NCI-H524 (cell line): ENCODE data around the gene BIRC6.
"Not testable (repeated sequence)": the region's sequence is repeated elsewhere in the genome, so short reads cannot be mapped to it uniquely, and the experiment has no call there.

Experiments used
- DNase-seq, 2 experiments: peaks; one replicate each; lab custom pipeline; 2025; lab: John Stamatoyannopoulos, UW

BIRC6 gene

DNA sequence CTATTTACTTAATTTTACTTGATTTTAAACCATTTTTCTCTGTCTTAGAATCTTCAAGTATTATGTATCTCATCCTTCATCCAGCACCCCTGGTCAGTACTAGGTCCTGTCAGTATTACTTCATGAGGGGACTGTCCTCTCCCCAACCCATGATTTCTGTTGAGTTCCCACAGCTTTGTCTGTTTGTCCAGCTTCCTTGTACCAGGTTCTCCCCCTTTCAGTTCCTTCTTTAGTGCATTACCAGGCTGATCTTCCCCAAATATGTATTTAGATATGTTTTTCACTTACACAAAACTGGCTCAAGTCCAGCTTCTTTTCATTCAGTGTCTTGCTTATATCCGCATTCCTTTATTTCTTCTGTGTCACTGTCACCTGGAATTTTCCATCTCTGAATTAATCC, 257.3 kb downstream of the BIRC6 start:
- DNase-seq, result no peak

DNA sequence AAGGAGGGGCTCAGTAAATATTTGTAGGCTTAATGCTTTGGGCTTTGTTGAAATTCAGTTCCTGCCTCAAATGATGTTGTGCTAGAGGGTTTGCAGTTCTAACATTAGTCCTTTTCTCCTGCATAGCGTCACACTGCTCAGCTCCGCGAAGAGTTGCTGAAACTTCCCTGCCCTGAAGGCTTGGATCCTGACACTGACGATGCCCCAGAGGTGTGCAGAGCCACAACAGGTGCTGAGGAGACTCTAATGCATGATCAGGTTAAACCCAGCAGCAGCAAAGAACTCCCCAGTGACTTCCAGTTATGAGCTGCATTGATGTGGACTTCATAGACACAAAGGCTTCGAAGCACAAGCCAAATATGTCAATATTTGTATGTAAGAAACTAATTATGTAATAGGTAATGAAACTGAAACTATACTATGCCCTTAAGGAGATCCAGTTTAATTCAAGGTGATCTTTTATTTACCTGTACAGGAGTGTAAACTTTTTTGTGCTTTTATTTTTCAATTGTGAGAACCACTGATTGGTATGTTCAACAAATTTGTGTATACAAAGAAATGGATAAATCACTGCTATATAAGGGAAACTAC, 260.9 kb downstream of the BIRC6 start:
- no peak for DNase-seq

DNA sequence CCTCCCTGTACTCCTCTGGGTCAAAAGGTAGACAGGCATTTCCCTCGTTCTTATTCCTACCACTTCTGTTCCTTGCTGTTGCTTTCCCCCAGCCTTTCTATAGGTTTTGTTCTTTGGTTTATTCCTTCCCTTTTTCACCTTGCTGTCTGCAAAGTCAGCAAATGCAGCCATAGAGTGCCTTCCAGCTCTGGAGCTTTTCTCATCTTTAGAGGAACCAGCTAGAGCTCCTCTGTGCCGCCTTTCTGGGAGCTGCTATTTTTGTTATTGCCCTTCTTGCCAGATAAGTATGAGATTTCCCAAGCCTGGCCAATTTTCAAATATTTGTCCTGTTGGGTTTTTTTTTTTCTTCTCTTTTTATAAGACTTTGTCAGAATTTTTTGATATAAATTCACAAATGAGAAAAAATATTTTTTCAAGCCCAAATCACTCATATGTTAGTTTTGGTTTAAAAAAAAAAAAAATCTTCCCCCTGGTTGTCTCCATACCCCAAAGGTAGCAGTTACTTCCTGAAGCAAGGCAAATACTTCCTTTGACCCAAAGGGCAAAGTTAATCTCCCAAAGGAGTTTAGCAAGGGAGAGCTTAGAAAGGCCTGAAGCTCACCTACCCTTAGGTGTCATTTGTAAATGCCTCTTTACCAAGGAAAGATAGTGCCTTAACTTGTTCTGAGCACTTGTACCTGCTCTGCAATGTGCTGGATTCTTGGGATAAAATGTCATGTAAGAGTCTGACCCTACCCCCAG, 265.9 kb downstream of the BIRC6 start:
- no peak for DNase-seq

DNA sequence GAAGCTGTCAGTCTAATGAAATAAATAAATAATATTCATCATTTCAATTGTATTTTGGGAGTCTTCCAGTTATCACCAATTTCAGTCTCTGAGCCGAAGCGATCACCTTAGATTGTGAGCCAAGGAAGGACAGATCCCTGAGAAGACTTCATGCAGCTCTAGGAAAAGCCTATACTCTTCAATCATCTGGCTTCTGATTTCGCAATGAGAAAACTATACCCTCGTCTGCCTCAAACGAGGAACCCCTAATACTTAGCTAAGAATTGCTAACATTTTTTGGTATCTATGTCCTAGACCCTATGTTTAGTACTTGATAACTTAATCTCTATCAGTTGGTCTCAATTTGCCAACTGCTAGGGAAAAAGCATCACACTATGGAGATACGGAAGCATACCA, 266.5 kb downstream of the BIRC6 start:
- DNase-seq, result no peak

DNA sequence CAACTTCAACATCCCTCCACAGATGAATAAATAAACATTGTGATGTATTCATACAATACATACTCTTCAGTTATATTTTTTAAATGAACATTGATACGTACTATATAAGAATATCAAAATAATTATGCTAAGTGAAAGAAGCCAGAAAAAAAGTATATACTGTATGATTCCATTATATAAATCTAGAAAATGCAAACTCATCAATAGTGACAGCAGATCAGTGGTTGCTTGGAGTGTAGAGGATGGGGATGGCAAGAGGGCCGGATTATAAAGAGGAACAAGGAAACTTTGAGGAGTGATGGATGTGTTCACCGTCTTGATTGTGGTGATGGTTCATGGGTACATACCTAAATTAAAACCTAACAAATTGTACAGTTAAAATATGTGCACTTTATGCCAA, 268.0 kb downstream of the BIRC6 start:
- no peak for DNase-seq

DNA sequence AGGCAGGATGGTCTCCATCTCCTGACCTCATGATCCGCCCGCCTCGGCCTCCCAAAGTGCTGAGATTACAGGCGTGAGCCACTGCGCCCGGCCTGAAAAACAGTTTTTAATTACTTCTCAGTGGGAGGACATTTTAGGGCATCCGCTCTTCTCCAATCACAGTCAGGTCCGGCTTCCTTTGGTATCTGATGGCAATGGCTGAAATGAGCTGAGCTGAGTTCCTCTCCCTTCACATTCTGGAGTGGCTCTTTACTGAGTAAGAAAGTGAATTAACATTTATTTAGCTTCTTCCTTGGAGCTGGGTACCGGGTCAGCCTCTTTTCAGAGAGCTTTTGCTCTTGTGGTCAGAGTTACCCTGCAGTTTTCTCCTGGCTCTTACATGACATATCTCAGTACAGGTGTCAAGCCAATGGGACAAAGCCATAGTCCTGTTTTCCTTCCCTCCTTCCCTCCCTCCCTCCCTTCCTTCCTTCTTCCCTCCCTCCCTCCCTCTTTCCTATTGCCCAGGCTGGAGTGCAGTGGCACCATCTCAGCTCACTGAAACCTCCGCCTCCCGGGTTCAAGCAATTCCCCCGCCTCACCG, 269.9 kb downstream of the BIRC6 start:
- no peak for DNase-seq

DNA sequence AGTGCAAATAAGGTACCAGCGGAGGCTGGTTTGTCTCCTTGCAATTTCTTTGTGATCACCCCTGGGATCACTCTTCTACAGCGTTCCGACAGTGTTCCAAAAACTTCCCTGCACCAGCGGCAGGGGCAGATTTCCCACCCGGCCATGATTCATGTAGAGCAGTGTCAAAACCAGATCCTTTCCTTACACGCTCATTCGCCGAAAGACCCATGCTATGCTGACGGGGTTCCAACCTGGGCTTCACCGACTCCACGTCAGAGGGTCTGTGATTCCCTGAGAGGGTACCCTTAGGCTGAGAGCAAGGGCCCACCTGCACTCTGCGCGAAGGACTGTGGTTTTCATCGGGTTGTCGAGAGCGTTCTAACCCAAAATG, 270.6 kb downstream of the BIRC6 start:
- no peak for DNase-seq

DNA sequence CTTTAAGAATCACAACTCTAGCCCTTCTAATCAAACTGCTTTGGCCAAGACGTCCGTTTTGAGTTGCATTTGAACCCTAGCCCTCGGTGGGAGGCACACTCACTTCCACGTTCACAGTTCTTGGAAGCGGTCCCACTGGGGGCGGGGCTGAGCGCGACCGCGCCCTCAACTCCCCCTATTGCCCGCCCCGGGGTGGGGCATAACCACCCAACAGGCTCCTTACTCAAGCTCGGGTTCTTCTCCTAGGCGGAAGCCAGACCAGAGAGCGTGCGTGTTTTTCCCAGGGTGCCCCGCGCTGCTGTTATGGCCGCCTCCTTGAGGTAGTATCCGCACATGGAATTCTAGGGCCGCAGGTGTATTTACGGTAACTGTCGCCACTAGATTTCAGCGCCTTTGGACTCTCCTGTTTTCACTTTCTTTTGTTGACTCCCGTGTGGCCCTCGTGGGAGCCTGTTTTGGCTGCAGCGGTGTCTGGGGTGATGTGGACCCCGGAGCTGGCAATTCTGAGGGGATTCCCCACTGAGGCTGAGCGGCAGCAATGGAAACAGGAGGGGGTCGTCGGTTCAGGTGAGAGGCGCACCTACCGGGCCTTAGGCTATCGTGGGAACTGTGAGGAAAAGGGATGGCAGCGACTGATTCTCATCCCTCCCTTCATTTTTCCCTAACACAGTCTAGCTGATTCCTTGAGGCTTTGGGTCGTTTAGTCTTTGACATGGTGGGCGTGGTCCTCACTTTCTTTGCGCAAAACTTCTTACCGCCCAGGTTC, 271.2 kb downstream of the BIRC6 start, which contains the start of gene TTC27:
Gene TTC27, plus strand, starts transcription at position 237 of the 766 bp plus-strand sequence. Its CDS starts 243 bp downstream, at position 480.
- peak; percentile 91 to 93 for DNase-seq

DNA sequence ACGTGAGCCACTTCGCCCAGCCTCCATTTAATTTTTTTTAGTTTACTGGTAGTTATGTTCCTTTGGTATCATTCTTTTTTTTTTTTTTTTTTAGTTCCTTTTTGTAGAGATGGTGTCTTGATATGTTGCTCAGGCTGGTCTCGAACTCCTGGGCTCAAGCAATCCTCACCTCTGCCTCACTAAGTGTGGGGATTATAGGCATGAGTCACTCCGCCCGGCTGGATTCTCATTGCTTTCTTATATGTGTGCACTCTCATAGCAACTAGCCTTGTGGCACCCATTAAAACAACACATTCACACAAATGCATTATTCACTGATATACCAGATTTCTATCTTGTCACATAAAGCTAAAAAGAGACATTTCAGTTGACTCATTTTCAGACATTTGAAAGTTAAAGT, 275.3 kb downstream of the BIRC6 start:
- no peak for DNase-seq

DNA sequence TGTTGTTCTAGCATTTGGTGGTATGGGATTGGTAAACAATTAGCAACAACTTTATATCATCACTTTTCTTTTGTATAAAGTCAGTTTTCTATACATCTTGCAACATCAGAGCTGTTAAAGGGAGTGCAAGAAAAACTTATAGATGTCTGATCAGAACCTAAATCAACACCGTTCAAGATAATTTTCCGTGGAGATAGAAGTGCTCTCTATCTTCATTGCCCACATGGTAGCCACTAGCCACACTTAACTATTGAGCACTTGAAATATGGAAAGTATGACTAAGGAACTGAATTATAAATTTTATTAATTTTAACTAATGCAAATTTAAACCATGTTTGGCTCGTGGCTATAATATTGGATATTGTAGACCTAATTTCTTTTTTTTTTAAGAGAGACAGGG, 276.2 kb downstream of the BIRC6 start:
- no peak for DNase-seq

DNA sequence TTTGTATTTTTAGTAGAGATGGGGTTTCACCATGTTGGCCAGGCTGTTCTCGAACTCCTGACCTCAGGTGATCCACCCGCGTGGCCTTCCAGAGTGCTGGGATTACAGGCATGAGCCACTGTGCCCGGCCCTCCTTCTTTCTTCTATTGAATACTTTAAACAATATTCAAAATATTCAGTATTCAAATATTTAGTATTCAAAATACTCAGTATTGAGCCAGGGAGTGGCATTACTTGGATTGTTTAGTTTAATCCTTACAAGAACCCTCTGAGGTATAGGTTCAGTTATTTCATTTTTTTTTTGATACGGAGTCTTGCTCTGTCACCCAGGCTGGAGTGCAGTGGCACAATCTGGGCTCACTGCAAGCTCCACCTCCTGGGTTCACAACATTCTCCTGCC, 281.7 kb downstream of the BIRC6 start:
- not testable (repeated sequence) for DNase-seq

DNA sequence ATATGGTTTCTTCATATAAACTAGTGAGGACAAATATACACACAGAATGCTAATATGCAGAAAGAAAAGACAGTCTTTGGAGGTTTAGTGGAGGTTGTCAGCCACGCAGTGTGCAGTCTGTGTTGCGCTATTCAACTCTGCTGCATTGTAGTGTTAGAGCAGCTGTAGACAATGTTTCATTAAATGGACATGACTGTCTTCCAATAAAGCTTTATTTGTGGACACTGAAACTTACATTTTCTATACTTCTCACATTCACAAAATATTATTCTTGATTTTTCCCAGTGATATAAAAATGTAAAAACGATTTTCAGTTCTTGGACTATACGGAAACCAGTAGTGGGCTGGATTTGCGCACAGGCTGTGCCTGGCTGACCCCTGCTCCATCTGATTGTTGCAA, 284.4 kb downstream of the BIRC6 start:
- no peak for DNase-seq

DNA sequence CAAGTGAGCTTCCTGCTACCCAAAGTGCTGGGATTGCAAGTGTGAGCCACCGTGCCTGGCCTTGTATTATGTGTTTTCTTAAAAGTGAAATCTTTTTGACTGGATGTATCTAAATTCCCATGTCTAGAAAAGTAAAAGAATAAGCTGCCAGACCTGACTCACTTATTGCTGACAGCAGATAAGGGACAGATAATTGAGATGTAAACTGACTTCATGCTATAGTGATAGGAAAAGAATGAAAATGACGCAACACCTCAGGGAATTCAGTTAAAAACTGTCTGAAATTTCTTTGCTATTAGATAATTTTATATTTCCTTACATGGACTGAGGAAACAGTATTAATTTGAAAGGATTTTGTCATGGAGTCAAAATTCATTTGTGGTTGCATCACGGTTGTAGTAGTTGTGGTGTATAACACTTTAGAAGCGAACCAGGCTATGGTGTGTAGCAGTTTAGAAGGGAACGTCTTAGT, 290.4 kb downstream of the BIRC6 start:
- no peak for DNase-seq

DNA sequence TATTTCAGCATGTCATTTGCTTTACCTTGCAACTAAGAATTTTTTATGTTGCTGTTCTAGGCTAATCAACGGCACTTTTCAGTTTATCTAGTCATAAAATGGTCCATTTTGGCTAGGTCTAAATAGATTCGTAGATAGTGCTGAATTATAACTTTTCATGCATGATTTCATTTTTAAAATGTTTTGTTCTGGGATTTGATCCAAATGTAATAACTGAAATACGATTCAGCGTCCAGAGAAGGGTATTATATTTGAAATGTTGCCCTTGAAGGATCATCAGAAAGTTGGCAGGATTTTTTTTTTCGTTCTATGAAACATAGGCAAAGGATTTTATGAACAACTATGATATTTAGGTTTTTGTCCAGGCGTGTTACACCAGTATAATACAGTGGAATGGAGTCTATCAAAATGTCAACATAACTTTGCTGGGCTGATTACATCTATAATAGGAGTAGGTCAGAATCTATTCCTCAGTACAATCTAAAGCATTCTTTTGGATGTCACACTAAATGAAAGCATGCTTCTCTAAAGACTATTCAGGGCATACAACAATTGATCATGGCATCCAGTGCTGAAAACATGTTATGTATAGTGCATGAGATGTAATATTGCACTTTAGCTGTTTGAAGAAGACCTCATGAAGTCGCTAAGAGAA, 295.9 kb downstream of the BIRC6 start:
- DNase-seq, result no peak

DNA sequence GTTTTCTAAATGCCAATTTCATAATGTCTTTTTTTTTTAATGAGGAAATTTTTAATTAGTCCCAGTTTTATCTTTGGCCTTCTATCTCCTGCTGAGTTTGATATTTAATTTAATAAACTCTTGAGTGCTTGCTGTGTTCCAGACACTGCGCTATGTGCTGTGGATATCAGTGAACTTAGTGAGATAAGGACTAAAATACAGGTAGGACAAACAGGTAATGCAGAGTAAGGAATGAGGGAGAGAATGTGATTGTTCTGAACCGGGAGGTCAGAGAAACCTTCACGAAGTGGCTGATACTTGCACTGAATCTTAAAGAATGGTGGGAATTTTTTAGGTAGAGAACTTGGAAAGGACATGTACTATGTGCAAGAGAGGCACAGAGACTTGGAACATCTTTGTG, 299.2 kb downstream of the BIRC6 start:
- no peak for DNase-seq

DNA sequence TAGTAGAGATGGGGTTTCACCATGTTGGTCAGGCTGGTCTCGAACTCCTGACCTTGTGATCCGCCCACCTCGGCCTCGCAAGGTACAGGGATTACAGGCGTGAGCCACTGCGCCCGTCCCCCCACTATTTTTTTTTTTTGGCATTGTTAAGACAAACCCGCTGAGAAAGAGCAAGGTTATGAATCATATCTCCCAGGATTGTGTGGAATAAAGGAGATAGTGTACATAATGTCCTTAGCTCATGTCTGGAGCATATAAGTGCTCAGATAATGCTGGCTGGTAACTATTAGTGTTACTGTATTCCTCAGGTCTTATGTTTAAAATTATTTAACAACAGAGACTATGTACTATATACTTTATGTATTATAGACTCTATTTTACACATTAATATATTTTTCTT, 307.0 kb downstream of the BIRC6 start:
- DNase-seq, result no peak

DNA sequence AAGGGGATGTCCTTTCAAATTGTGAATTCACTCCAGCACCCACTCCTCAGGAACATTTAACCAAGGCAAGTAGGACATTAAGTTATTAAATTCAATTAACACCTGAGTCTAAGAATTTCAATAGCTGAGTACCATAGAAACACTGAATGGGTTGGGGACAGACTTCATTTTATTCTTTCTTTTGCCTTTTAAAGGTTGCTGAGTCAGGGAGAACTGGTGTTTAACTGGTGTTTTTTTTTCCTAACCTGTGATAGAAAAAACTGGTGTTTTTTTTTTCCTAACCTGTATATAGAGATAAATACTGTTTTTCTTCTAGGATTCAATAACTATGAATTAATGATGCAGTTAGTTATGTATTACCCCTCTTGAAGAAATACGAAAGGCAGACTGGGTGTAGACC, 309.9 kb downstream of the BIRC6 start:
- no peak for DNase-seq

DNA sequence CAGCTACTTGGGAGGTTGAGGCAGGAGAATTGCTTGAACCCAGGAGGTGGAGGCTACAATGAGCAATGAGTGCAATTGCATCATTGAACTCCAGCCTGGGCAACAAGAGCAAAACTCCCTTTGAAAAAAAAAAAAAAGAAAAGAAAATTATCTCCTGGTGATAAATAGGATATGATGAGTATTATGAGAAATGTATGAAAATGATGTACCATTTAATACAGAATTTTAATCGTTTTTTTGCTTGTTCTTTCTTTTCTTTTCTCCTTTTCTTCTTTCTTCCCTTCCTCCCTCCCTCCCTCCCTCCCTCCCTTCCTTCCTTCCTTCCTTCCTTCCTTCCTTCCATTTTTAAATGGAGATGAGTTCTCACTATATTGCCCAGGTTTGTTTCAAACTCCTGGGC, 311.4 kb downstream of the BIRC6 start:
- DNase-seq, result no peak
